Osteoblast (primary cell): Measurements from ENCODE around the gene TMEM184C. TPM values are rescaled to one million over a fixed set of nuclear protein-coding genes. Genes with fewer than 3 reads are reported as not detected.

Experiments used
- DNase-seq: peaks from one replicate; pipeline ENCODE4 v3.0.0; 2011; ENCODE audit warnings: low spot score, mixed read lengths; ENCODE audit not compliant: insufficient read length; ENCODE audit errors: missing footprints
- H2AFZ ChIP-seq: 2 replicates; pipeline ENCODE4 v1.6.0; 2011; ENCODE audit warnings: mild to moderate bottlenecking, low read length
- H3K27ac ChIP-seq: 2 replicates; pipeline ENCODE4 v1.5.1; 2011; ENCODE audit warnings: mild to moderate bottlenecking, low read depth, low read length, moderate library complexity
- H3K27me3 ChIP-seq: 2 replicates; pipeline ENCODE4 v1.6.0; 2012; ENCODE audit warnings: mild to moderate bottlenecking, control low read depth, inconsistent platforms, low read length, moderate library complexity; ENCODE audit not compliant: insufficient read depth
- H3K36me3 ChIP-seq: 2 replicates; pipeline ENCODE4 v1.5.1; 2011; ENCODE audit warnings: mild to moderate bottlenecking, low read length, control low read depth, moderate library complexity; ENCODE audit not compliant: insufficient read depth
- H3K4me1 ChIP-seq: 2 replicates; pipeline ENCODE4 v1.5.1; 2011; ENCODE audit warnings: mild to moderate bottlenecking, low read length, control low read depth, moderate library complexity; ENCODE audit not compliant: insufficient read depth
- H3K4me2 ChIP-seq: 2 replicates; pipeline ENCODE4 v1.6.0; 2011; ENCODE audit warnings: mild to moderate bottlenecking, low read length; ENCODE audit not compliant: insufficient read depth
- H3K4me3 ChIP-seq: fragments of 200-600 bp; sonication (generic); 3 replicates; pipeline ENCODE4 v1.5.1; 2012; ENCODE audit warnings: mild to moderate bottlenecking, low read length, inconsistent platforms; ENCODE audit not compliant: insufficient read depth
- H3K79me2 ChIP-seq: 2 replicates; pipeline ENCODE4 v1.6.0; 2012; ENCODE audit warnings: mild to moderate bottlenecking, low read length, control low read depth, inconsistent platforms; ENCODE audit not compliant: insufficient read depth
- H3K9me3 ChIP-seq: 2 replicates; pipeline ENCODE4 v1.5.1; 2011; ENCODE audit warnings: low read depth, low read length, control low read depth
- H4K20me1 ChIP-seq: 2 replicates; pipeline ENCODE4 v1.6.0; 2012; ENCODE audit warnings: mild to moderate bottlenecking, low read length, control low read depth; ENCODE audit not compliant: insufficient read depth
- total RNA-seq: library from RNA; depleted of rRNA; stranded (reverse); fragments of >200 nt; gene quantifications from 2 replicates; pipeline ENCODE4 v1.2.3, GENCODE V29; 2012
- TF ChIP-seq, protein P1 (sequence below): IDR thresholded peaks from 2 replicates; pipeline ENCODE4 v1.5.1; 2011; ENCODE audit warnings: mild to moderate bottlenecking, low read depth, low read length, moderate library complexity; ENCODE audit errors: extremely low read depth

TMEM184C gene
- total RNA-seq, 1 donor = 43.4 TPM

DNA sequence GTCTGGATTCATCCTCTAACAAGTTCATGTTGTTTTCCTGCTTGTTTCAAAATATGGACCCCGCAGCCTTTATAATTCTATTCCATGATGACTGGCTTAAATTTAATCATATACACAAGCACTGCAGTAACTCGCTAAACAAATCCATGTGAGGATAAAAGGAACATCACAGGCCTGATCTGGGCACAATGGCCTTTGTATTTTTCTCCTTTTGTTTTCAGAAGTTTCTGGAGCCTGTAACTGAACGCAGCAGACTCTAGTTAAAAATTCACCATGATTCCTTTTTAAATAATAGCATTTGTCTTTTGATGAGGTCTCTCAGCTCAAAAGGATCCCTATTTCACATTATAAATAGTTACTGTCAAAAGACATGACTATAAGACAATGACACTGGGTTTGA is 30.2 kb upstream of the TMEM184C start:
- no peak overlapping the region for H3K4me3 ChIP-seq
- no peaks in the 10 kb centered on the region for H3K36me3 ChIP-seq
- DNase-seq = no peak
- TF ChIP-seq, protein P1, sequence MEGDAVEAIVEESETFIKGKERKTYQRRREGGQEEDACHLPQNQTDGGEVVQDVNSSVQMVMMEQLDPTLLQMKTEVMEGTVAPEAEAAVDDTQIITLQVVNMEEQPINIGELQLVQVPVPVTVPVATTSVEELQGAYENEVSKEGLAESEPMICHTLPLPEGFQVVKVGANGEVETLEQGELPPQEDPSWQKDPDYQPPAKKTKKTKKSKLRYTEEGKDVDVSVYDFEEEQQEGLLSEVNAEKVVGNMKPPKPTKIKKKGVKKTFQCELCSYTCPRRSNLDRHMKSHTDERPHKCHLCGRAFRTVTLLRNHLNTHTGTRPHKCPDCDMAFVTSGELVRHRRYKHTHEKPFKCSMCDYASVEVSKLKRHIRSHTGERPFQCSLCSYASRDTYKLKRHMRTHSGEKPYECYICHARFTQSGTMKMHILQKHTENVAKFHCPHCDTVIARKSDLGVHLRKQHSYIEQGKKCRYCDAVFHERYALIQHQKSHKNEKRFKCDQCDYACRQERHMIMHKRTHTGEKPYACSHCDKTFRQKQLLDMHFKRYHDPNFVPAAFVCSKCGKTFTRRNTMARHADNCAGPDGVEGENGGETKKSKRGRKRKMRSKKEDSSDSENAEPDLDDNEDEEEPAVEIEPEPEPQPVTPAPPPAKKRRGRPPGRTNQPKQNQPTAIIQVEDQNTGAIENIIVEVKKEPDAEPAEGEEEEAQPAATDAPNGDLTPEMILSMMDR = no peak
- no peak overlapping the region for H3K27ac ChIP-seq
- peak overlapping the region; percentile 32 for H2AFZ ChIP-seq
- no peaks in the 10 kb centered on the region for H3K79me2 ChIP-seq
- no peaks in the 10 kb centered on the region for H4K20me1 ChIP-seq
- H3K9me3 ChIP-seq = no peaks in the 10 kb centered on the region
- H3K4me1 ChIP-seq = peaks cover 16% of the 10 kb centered on the region
- H3K4me2 ChIP-seq = no peak overlapping the region
- H3K27me3 ChIP-seq = no peaks in the 10 kb centered on the region

GRCh38 chr4:147589586-147589985 is 27.6 kb upstream of the TMEM184C start:
- Histone ChIP-seq H3K9me3 (no peaks in the 10 kb centered on the region), H3K27ac (peak overlapping the region; percentile 1), H3K4me1 (peaks cover 9% of the 10 kb centered on the region), H2AFZ (peak overlapping the region; percentile 5), H3K36me3 (no peaks in the 10 kb centered on the region), H3K27me3 (no peaks in the 10 kb centered on the region), H3K4me3 (no peak overlapping the region), H3K4me2 (no peak overlapping the region), H4K20me1 (no peaks in the 10 kb centered on the region), H3K79me2 (no peaks in the 10 kb centered on the region)
- DNase-seq = peak; percentile 10
- TF ChIP-seq, protein P1 = no peak

DNA sequence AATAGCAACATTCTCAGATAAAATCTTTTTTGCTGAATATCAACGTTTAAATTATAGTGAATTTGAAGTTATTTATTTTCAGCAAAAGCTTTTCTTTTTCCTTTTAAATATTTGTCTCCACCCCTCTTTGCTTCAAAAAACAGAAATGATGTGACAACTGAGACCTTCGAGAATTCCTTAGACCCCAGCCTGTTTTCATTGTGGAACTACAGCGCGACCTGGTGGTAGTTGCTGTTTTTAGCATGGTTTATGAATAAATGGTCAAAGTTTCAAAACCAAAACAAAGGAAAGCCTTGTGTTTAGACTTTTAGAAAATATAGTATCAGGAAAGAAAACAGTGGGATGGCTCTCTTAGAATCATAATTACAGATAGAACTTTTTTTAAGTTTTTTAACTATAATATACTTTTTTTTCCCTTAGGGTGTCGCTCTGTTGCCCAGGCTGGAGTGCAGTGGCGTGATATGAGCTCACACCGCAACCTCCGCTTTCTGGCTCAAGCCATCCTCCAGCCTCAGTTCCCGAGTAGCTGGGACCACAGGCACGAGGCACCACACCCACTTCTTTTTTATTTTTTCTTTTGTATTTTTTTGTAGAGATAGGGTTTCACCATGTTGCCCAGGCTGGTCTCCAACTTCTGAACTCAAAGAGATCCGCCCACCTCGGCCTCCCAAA is 26.8 kb upstream of the TMEM184C start:
- no peak overlapping the region for H3K27ac ChIP-seq
- H3K4me1 ChIP-seq = peaks cover 9% of the 10 kb centered on the region
- no peaks in the 10 kb centered on the region for H3K27me3 ChIP-seq
- TF ChIP-seq, protein P1 = peak; percentile 81
- no peaks in the 10 kb centered on the region for H3K36me3 ChIP-seq
- H3K9me3 ChIP-seq = no peaks in the 10 kb centered on the region
- H3K79me2 ChIP-seq = no peaks in the 10 kb centered on the region
- H4K20me1 ChIP-seq = no peaks in the 10 kb centered on the region
- DNase-seq = no peak
- peak overlapping the region; percentile 57 for H3K4me2 ChIP-seq
- no peak overlapping the region for H2AFZ ChIP-seq
- no peak overlapping the region for H3K4me3 ChIP-seq

- Histone ChIP-seq H3K27ac (no peak overlapping the region), H3K27me3 (no peaks in the 10 kb centered on the region), H3K4me1 (peaks cover 9% of the 10 kb centered on the region), H3K9me3 (no peaks in the 10 kb centered on the region), H3K36me3 (no peaks in the 10 kb centered on the region), H3K4me2 (no peak overlapping the region), H2AFZ (no peak overlapping the region), H4K20me1 (no peaks in the 10 kb centered on the region), H3K4me3 (no peak overlapping the region), H3K79me2 (no peaks in the 10 kb centered on the region)
- TF ChIP-seq, protein P1 = no peak
- no peak for DNase-seq
Measured at GRCh38 chr4:147591106-147591505, 26.1 kb upstream of the TMEM184C start.
